HG02970 (cell line): Measurements from ENCODE around the gene RAB27A.

Source experiments
- ATAC-seq: cut with Tn5 transposase; IDR thresholded peaks from one replicate; pipeline ENCODE4 v1.9.1; 2021; ENCODE audit warnings: mild to moderate bottlenecking, moderate library complexity, moderate number of reproducible peaks; ENCODE audit not compliant: unreplicated experiment, low FRiP score

RAB27A gene

GRCh38 chr15:55168350-55168974, 121.2 kb downstream of the RAB27A start:
- no peak for ATAC-seq

GRCh38 chr15:55164284-55164683, 125.3 kb downstream of the RAB27A start:
- no peak for ATAC-seq
